K562 (cell line): ENCODE data around the gene YIPF5. TPM values are rescaled to one million over a fixed set of nuclear protein-coding genes. Genes with fewer than 3 reads are reported as not detected.

Source experiments
- ATAC-seq: fragments of 200-7000 bp; cut with Tn5 transposase; 3 replicates; pipeline ENCODE4 v1.9.1; 2020; ENCODE audit warnings: moderate library complexity
- BruUV-seq: library from RNA; stranded (reverse); fragments of 400-500 nt; replicated peaks from 2 replicates; lab custom pipeline; 2021; lab: Mats Ljungman, UMichigan
- CTCF ChIA-PET: fragments of 300-600 bp; formaldehyde crosslinking; extraction: SDS; loops from one replicate; lab custom pipeline; 2021; ENCODE audit warnings: low intra/inter-chr PET ratio; lab: Yijun Ruan, JAX
- POLR2A ChIA-PET: fragments of 300-600, 350-650 bp; sonication (Branson Sonifier 250); formaldehyde crosslinking; extraction: SDS; loops from one replicate; lab custom pipeline; 2021; ENCODE audit warnings: antibody characterized with exemption, inconsistent platforms; lab: Yijun Ruan, JAX
- DNase-seq, 4 experiments: peaks; one replicate each; pipeline versions ENCODE4 v3.0.0 to v3.0.0-alpha.2; 2011 to 2018; ENCODE audit warnings: low spot score in 3 of 4, mixed read lengths in 3 of 4; ENCODE audit errors: extremely low read depth in 1 of 4
- FAIRE-seq: peaks from 2 replicates; lab custom pipeline; 2011; peaks lifted over from hg19 to GRCh38; lab: Jason Lieb, UNC
- H2AFZ ChIP-seq: 2 replicates; pipeline ENCODE4 v1.6.0; 2011; ENCODE audit warnings: low read depth, low read length, control low read depth, inconsistent platforms
- H3K27ac ChIP-seq: fragments of 200-600 bp; 3 replicates; pipeline ENCODE4 v1.8.0; 2011; ENCODE audit warnings: low read depth, mild to moderate bottlenecking, control low read depth, inconsistent platforms, low read length, moderate library complexity, mixed read lengths; ENCODE audit errors: extremely low read depth
- H3K27me3 ChIP-seq, 2 experiments: fragments of 300-600 bp in 1 of 2; 2 replicates in 1 of 2; 3 replicates in 1 of 2; pipeline versions ENCODE4 v1.6.0 to v1.8.0; 2011; ENCODE audit warnings: inconsistent platforms in 2 of 2, low read length in 2 of 2, mild to moderate bottlenecking in 1 of 2, mixed read lengths in 1 of 2, moderate library complexity in 1 of 2; ENCODE audit not compliant: control insufficient read depth in 2 of 2, insufficient read depth in 2 of 2
- H3K36me3 ChIP-seq: fragments of 300-600 bp; 3 replicates; pipeline ENCODE4 v1.8.0; 2011; ENCODE audit warnings: mild to moderate bottlenecking, low read length, inconsistent platforms; ENCODE audit not compliant: control insufficient read depth, insufficient read depth
- H3K4me1 ChIP-seq, 2 experiments: fragments of 200-600 bp in 1 of 2; replicated peaks in 1 of 2; 2 replicates in 1 of 2; 3 replicates in 1 of 2; pipeline versions ENCODE4 v1.5.1 to v1.8.0; 2011; ENCODE audit warnings: inconsistent platforms in 2 of 2, low read length in 2 of 2, mild to moderate bottlenecking in 1 of 2, mixed read lengths in 1 of 2, moderate library complexity in 1 of 2; ENCODE audit not compliant: control insufficient read depth in 2 of 2, insufficient read depth in 2 of 2
- H3K4me2 ChIP-seq: 2 replicates; pipeline ENCODE4 v1.6.1; 2011; ENCODE audit warnings: low read length, control low read depth, inconsistent platforms, mixed read lengths; ENCODE audit not compliant: insufficient read depth
- H3K4me3 ChIP-seq: fragments of 200-600 bp; sonication (generic), shearing (Covaris generic); 2 replicates; pipeline ENCODE4 v1.5.1; 2016; ENCODE audit warnings: control low read depth, inconsistent platforms
- H3K79me2 ChIP-seq: fragments of 200-600 bp; 3 replicates; pipeline ENCODE4 v1.8.0; 2011; ENCODE audit warnings: low read length, inconsistent platforms; ENCODE audit not compliant: control insufficient read depth, insufficient read depth
- H3K9ac ChIP-seq, 2 experiments: 2 replicates each; pipeline versions ENCODE4 v1.6.0 to v1.6.1; 2011; ENCODE audit warnings: low read depth in 2 of 2, low read length in 2 of 2, control low read depth in 1 of 2, inconsistent platforms in 1 of 2, mild to moderate bottlenecking in 1 of 2, mixed read lengths in 1 of 2; ENCODE audit not compliant: insufficient read depth in 1 of 2
- H3K9me1 ChIP-seq: one replicate; pipeline ENCODE4 v1.6.0; 2011; ENCODE audit warnings: inconsistent platforms, mild to moderate bottlenecking, low read length, moderate library complexity; ENCODE audit not compliant: control insufficient read depth, insufficient read depth
- H3K9me3 ChIP-seq: replicated peaks from 2 replicates; pipeline ENCODE4 v1.5.1; 2011; ENCODE audit warnings: low read depth, low read length, inconsistent platforms; ENCODE audit not compliant: control insufficient read depth, insufficient read depth
- H4K20me1 ChIP-seq: replicated peaks from 2 replicates; pipeline ENCODE4 v1.6.1; 2011; ENCODE audit warnings: low read length, inconsistent platforms, mixed read lengths; ENCODE audit not compliant: control insufficient read depth, insufficient read depth
- ILK ChIP-seq: fragments of 450-650 bp; IDR thresholded peaks from 2 replicates; pipeline ENCODE4 v1.6.1; 2016; ENCODE audit warnings: missing genetic modification characterization, low read depth, mild to moderate bottlenecking, missing compliant biosample characterization, moderate library complexity, borderline replicate concordance
- LCOR ChIP-seq: sonication (generic); formaldehyde crosslinking; IDR thresholded peaks from 2 replicates; pipeline ENCODE4 v1.8.0; 2022; ENCODE audit warnings: mild to moderate bottlenecking, missing genetic modification reagents
- TFE3 ChIP-seq: fragments of 450-650 bp; formaldehyde crosslinking; IDR thresholded peaks from 2 replicates; pipeline ENCODE4 v1.4.0; 2020; ENCODE audit warnings: mild to moderate bottlenecking, mixed read lengths
- WGBS: fragments of 100-300 bp; shearing (Covaris generic); methylation state at CpG from one replicate; pipeline ENCODE4 v1.1.6; 2016; ENCODE audit warnings: low coverage, mixed read lengths; ENCODE audit not compliant: insufficient coverage; ENCODE audit errors: missing lambda C conversion rate; 5-methylcytosine and 5-hydroxymethylcytosine counted together
- in situ Hi-C: fragments of 300-500 bp; cut with MboI; formaldehyde crosslinking; loops from 4 replicates; pipeline ENCODE4 v1.15.0; 2018; ENCODE audit warnings: inconsistent platforms, mixed read lengths
- intact Hi-C: fragments of 100-400 bp; cut with micrococcal nuclease; formaldehyde crosslinking; loops from 2 replicates; pipeline ENCODE4 v1.14.2; 2022
- polyA plus RNA-seq, 8 experiments: library from polyadenylated mRNA; depleted of rRNA in 4 of 8; stranded (reverse) in 5 of 8; unstranded in 3 of 8; fragments of >200 nt; fragmentation: Nextera tagmentation in 2 of 8; fragmentation: Illumina TruSeq in 1 of 8; extraction: Ambion mirVana in 2 of 8; extraction: Trizol in 1 of 8; gene quantifications; 2 replicates each; pipeline versions ENCODE4 v1.2.1 to v1.2.3, GENCODE V29; 2011 to 2014; ENCODE audit warnings: inconsistent platforms in 1 of 8, missing spikeins in 1 of 8
- total RNA-seq, 7 experiments: library from RNA; depleted of rRNA in 6 of 7; stranded (reverse); fragments of >200 nt in 6 of 7; fragmentation: Illumina TruSeq in 2 of 7; extraction: Trizol in 2 of 7; gene quantifications; 2 replicates each; pipeline versions ENCODE4 v1.2.1 to v1.2.3, GENCODE V29; 2011 to 2021; ENCODE audit warnings: low replicate concordance in 1 of 7

Gene YIPF5
- total and polyA plus RNA-seq, 9 of the 15 experiments (the other 6 are each of a cell fraction or from before 2014, with no cell fraction given): 12.1 to 52.9 (median 33.7) TPM

- H3K4me1 ChIP-seq: no peaks in the 10 kb centered on the region
- TF ChIP-seq LCOR (CRISPR knock-in tag): no peak
- TF ChIP-seq, all 486 proteins: peak for 0
- in situ Hi-C loops (no loop called here), intact Hi-C loops (no loop called here)
- H3K27ac ChIP-seq: no peak overlapping the region
- H3K9ac ChIP-seq: no peak overlapping the region
- WGBS: 0% methylated on average over 2 of the region's 2 CpGs
- no peaks in the 10 kb centered on the region for H3K9me1 ChIP-seq
- ATAC-seq: no peak
- ChIA-PET POLR2A (interaction anchor here (0.6 kb wide), 1 partner anchor 189 kb away, joined by 3 read pairs; no protein-coding TSS in a partner anchor), CTCF (no interaction called here)
- no peak overlapping the region for H3K4me2 ChIP-seq
- H3K9me3 ChIP-seq: no peaks in the 10 kb centered on the region
- H2AFZ ChIP-seq: no peak overlapping the region
- no peaks in the 10 kb centered on the region for H3K36me3 ChIP-seq
- no peak for FAIRE-seq
- H3K4me3 ChIP-seq: no peak overlapping the region
- no TSS peak for BruUV-seq
- no peaks in the 10 kb centered on the region for H4K20me1 ChIP-seq
- H3K27me3 ChIP-seq: no peaks in the 10 kb centered on the region
- DNase-seq: no peak
- no peaks in the 10 kb centered on the region for H3K79me2 ChIP-seq
Observed at GRCh38 chr5:144120661-144121180, 49.7 kb downstream of the YIPF5 start.

GRCh38 chr5:144117412-144117811 lies 53.0 kb downstream of the YIPF5 start:
- H2AFZ ChIP-seq: no peak overlapping the region
- no TSS peak for BruUV-seq
- CTCF ChIA-PET: no interaction called here
- no peak for ATAC-seq
- POLR2A ChIA-PET: no interaction called here
- H3K79me2 ChIP-seq: no peaks in the 10 kb centered on the region
- H3K9me3 ChIP-seq: no peaks in the 10 kb centered on the region
- TF ChIP-seq TFE3 (CRISPR knock-in tag) (peak; percentile 88), ILK (tag) (no peak)
- no peaks in the 10 kb centered on the region for H3K27me3 ChIP-seq
- in situ Hi-C loops (no loop called here), intact Hi-C loops (no loop called here)
- no peaks in the 10 kb centered on the region for H3K9me1 ChIP-seq
- H3K27ac ChIP-seq: no peak overlapping the region
- no peaks in the 10 kb centered on the region for H4K20me1 ChIP-seq
- H3K4me1 ChIP-seq: no peaks in the 10 kb centered on the region
- H3K9ac ChIP-seq: no peak overlapping the region
- no peak overlapping the region for H3K4me3 ChIP-seq
- H3K36me3 ChIP-seq: no peaks in the 10 kb centered on the region
- no peak for DNase-seq
- FAIRE-seq: no peak
- no peak overlapping the region for H3K4me2 ChIP-seq
